Spleen (tissue), 11 donors: Measurements from ENCODE around the gene RBM4B. TPM values are rescaled to one million over a fixed set of nuclear protein-coding genes. Genes with fewer than 3 reads are reported as not detected.

Experiments
- DNase-seq: peaks from one replicate; pipeline ENCODE4 v3.0.0-alpha.2; 2020
- H3K27ac ChIP-seq, 8 donors: fragments of 200-600 bp; sonication (generic) in 7 of 8; 1 replicate in 4 of 8; 2 replicates in 4 of 8; pipeline versions ENCODE4 v1.5.0 to v1.8.0; 2016 to 2021; ENCODE audit warnings: inconsistent platforms in 4 of 8, mild to moderate bottlenecking in 4 of 8, moderate library complexity in 1 of 8
- H3K27me3 ChIP-seq, 7 donors: fragments of 200-600 bp; sonication (generic) in 6 of 7; replicated peaks in 1 of 7; 1 replicate in 4 of 7; 2 replicates in 3 of 7; pipeline versions ENCODE4 v1.5.0 to v1.8.0; 2016 to 2021; ENCODE audit warnings: inconsistent platforms in 3 of 7, mild to moderate bottlenecking in 1 of 7
- H3K36me3 ChIP-seq, 6 donors: fragments of 200-600 bp; sonication (generic) in 5 of 6; 1 replicate in 4 of 6; 2 replicates in 2 of 6; pipeline versions ENCODE4 v1.5.0 to v1.8.0; 2016 to 2021; ENCODE audit warnings: inconsistent platforms in 2 of 6
- H3K4me1 ChIP-seq, 6 donors: fragments of 200-600 bp; sonication (generic) in 5 of 6; 1 replicate in 3 of 6; 2 replicates in 3 of 6; pipeline versions ENCODE4 v1.5.0 to v1.8.0; 2016 to 2021; ENCODE audit warnings: inconsistent platforms in 3 of 6
- H3K4me3 ChIP-seq, 8 donors: fragments of 200-600 bp; sonication (generic) in 7 of 8; 1 replicate in 4 of 8; 2 replicates in 4 of 8; pipeline versions ENCODE4 v1.5.0 to v1.8.0; 2016 to 2021; ENCODE audit warnings: inconsistent platforms in 4 of 8, mild to moderate bottlenecking in 4 of 8, moderate library complexity in 2 of 8
- H3K9me3 ChIP-seq, 8 donors: fragments of 200-600 bp; sonication (generic) in 7 of 8; 1 replicate in 4 of 8; 2 replicates in 4 of 8; pipeline versions ENCODE4 v1.5.0 to v1.8.0; 2016 to 2021; ENCODE audit warnings: inconsistent platforms in 4 of 8
- POLR2A ChIP-seq, 3 donors: fragments of 450-650 bp; IDR thresholded peaks; one replicate each; pipeline ENCODE4 v1.5.1; 2017; ENCODE audit warnings: antibody characterized with exemption in 3 of 3, mild to moderate bottlenecking in 1 of 3
- POLR2AphosphoS5 ChIP-seq, 3 donors: sonication (generic); formaldehyde crosslinking; IDR thresholded peaks; one replicate each; pipeline ENCODE4 v1.5.1; 2017; ENCODE audit warnings: antibody characterized with exemption in 3 of 3
- WGBS, 5 donors: extraction: QIAGEN DNeasy Blood & Tissue Kit in 3 of 5; methylation state at CpG; one replicate each; pipeline versions ENCODE4 v1.1.5 to v1.1.7; 2013 to 2018; 5-methylcytosine and 5-hydroxymethylcytosine counted together
- intact Hi-C: fragments of 100-400 bp; cut with DNase I; formaldehyde crosslinking; loops from one replicate; pipeline ENCODE4 v1.15.0; 2023; ENCODE audit warnings: low total_unique reads
- polyA plus RNA-seq, 3 donors: library from polyadenylated mRNA; stranded (reverse); fragments of 200-250 nt; gene quantifications; one replicate each; pipeline ENCODE4 v1.2.1, GENCODE V29; 2013
- total RNA-seq, 7 donors: library from RNA; depleted of rRNA in 3 of 7; stranded (reverse); fragments of >200 nt in 3 of 7; fragmentation: NEBNext Ultra II Directional in 4 of 7; extraction: Animal tissue kit (Norgen Biotek cat#: 25700) in 4 of 7; gene quantifications; one replicate each; pipeline versions ENCODE4 v1.1.0 to v1.2.1, GENCODE V29; 2016 to 2021
- TF ChIP-seq, protein P1 (sequence below), 11 experiments: fragments of 200-600 bp in 7 of 11; fragments of 450-650 bp in 4 of 11; sonication (generic) in 4 of 11; IDR thresholded peaks in 8 of 11; conservative IDR thresholded peaks in 3 of 11; 1 replicate in 7 of 11; 2 replicates in 4 of 11; pipeline versions ENCODE4 v1.4.0 to v1.8.0; 2016 to 2021; ENCODE audit warnings: antibody characterized with exemption in 11 of 11, inconsistent platforms in 4 of 11, mild to moderate bottlenecking in 1 of 11
- donor health status: healthy with polysubstance abuse.
- donor health status: DM: no; HTN: no; CAD: no; lungs with moderate emphysema.
- donor health status: DM: no; HTN: no; CAD: no.
- donor health status: Bipolar disorder and iron deficiency.
- donor health status: healthy.
- donor health status: DM: no; HTN: no; CAD: no.
- donor health status: DM: yes; HTN: yes; CAD: no.

Gene RBM4B
- total and polyA plus RNA-seq, 10 donors, result 14.8 to 23.0 (median 18.3) TPM

DNA sequence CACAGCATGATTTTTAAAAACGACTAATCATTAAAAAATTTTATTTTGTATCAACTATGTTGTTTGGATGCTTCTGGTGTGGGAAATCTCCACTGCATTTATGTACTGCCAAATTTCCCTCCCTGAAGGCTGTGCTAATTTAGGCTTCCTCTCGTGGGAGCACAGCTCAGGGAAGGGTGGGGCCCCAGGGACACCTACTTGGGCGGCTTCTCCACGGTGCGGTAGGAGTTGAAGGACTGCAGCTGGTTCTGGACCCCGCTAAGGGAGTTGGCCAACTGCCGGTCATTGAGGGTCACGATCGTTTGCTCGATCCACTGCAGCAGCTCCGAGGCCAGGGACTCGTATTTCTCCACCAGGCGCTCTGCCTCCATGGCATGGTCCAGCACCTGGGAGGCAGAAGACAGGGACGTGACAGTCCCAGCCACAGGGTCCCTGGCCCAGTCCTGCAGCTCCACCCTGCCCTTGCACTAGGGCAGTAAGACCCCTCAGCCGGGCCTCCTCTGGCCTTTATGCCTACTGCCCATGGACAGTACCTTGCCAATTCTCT lies 32.8 kb upstream of the RBM4B start:
- DNase-seq, result no peak

DNA sequence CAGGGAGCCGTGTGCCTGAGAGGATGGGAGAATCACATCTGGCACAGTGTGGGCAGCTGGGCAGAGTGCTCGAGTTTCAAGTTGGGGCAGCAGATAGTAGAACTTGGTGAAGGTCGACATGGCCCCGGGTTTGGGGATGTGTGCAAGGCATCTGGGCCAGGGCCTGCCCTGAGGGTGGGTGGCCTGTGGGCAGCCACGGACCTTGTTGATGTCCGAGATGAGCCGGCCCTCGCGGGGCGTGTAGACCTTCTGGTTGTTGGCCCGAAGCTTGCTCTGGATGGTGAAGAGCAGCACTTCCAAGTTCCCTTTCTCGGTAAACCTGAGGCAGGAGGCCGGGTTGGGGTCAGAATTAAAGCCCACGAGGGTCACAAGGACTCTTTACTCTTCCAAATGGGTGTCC lies 31.0 kb upstream of the RBM4B start:
- H3K4me3 ChIP-seq, result no peak overlapping the region
- H3K36me3 ChIP-seq, result no peaks in the 10 kb centered on the region
- no peaks in the 10 kb centered on the region for H3K9me3 ChIP-seq
- DNase-seq, result no peak
- H3K27ac ChIP-seq, result no peak overlapping the region
- TF ChIP-seq POLR2A (IDR thresholded peaks at IDR 0.05), result no peak
- WGBS, 5 donors, result 88 to 95% (median 92%) methylated on average over 14 of the region's 14 CpGs
- H3K27me3 ChIP-seq, result no peaks in the 10 kb centered on the region
- intact Hi-C loops, result no loop called here
- no peaks in the 10 kb centered on the region for H3K4me1 ChIP-seq

More for the DNA sequence above, 32.8 kb upstream of the RBM4B start:
- no peaks in the 10 kb centered on the region for H3K27me3 ChIP-seq
- intact Hi-C loops, result no loop called here
- H3K4me3 ChIP-seq, result no peak overlapping the region
- 63 to 88% (median 78%) methylated on average over 15 of the region's 15 CpGs for WGBS, 5 donors
- no peak for TF ChIP-seq POLR2AphosphoS5 (IDR thresholded peaks at IDR 0.05)
- no peak for TF ChIP-seq POLR2A (IDR thresholded peaks at IDR 0.05)
- TF ChIP-seq, protein P1, sequence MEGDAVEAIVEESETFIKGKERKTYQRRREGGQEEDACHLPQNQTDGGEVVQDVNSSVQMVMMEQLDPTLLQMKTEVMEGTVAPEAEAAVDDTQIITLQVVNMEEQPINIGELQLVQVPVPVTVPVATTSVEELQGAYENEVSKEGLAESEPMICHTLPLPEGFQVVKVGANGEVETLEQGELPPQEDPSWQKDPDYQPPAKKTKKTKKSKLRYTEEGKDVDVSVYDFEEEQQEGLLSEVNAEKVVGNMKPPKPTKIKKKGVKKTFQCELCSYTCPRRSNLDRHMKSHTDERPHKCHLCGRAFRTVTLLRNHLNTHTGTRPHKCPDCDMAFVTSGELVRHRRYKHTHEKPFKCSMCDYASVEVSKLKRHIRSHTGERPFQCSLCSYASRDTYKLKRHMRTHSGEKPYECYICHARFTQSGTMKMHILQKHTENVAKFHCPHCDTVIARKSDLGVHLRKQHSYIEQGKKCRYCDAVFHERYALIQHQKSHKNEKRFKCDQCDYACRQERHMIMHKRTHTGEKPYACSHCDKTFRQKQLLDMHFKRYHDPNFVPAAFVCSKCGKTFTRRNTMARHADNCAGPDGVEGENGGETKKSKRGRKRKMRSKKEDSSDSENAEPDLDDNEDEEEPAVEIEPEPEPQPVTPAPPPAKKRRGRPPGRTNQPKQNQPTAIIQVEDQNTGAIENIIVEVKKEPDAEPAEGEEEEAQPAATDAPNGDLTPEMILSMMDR (IDR thresholded peaks at IDR 0.05 in 8 of 11, conservative IDR thresholded peaks at IDR 0.05 in 3 of 11), result no peak
- H3K27ac ChIP-seq, result no peak overlapping the region
- H3K9me3 ChIP-seq, result no peaks in the 10 kb centered on the region
- H3K4me1 ChIP-seq, result no peaks in the 10 kb centered on the region
- no peaks in the 10 kb centered on the region for H3K36me3 ChIP-seq

DNA sequence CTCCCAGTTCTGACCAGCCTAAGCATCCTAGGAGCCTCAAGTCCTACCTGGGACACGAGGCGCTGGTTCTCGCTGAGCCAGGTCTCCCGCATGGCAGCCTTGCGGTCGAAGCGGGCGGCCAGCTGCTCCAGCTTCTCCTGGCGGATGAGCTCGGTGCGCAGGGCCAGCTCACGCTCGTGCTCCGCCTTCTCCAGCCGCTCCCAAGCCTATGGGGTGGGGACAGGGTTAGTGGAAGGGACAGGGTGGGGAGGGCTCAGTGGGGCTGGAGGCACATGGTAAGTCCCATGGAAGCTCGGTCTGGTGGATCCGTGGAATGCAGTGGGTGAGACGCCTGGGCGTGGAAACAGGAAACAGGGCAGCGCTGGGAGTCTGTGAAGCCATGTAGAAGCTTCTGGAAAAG lies 30.4 kb upstream of the RBM4B start:
- no peak for DNase-seq
- Histone ChIP-seq H3K4me3 (no peak overlapping the region), H3K4me1 (no peaks in the 10 kb centered on the region), H3K36me3 (no peaks in the 10 kb centered on the region), H3K27me3 (no peaks in the 10 kb centered on the region), H3K9me3 (no peaks in the 10 kb centered on the region), H3K27ac (no peak overlapping the region)
- intact Hi-C loops, result no loop called here
- TF ChIP-seq, protein P1 (IDR thresholded peaks at IDR 0.05 in 8 of 11, conservative IDR thresholded peaks at IDR 0.05 in 3 of 11), result no peak
- TF ChIP-seq POLR2A (IDR thresholded peaks at IDR 0.05) (no peak), POLR2AphosphoS5 (IDR thresholded peaks at IDR 0.05) (no peak)
- WGBS, 5 donors, result 89 to 95% (median 92%) methylated on average over 20 of the region's 20 CpGs

DNA sequence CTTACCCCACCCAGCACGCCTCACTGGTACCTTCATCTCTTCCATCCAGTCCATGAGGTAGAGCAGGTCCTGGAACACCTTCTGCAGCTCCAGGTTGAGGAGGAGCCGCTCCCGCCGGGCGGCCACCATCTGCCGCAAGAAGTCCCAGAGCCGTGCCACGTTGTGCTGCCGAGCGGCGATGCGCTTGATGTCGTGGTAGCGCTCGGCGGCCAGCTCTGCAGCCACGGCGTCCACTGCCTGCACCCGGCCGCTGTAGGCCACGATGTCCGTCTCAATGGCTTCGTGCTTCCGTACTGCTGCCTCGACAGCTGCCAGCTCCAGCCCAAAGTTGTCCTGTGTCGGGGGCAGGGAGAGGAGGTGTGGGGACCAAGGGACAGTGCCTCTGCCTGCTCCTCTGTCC lies 29.8 kb upstream of the RBM4B start:
- no peak overlapping the region for H3K4me3 ChIP-seq
- intact Hi-C loops, result no loop called here
- no peak for DNase-seq
- no peaks in the 10 kb centered on the region for H3K36me3 ChIP-seq
- no peaks in the 10 kb centered on the region for H3K4me1 ChIP-seq
- TF ChIP-seq POLR2A (IDR thresholded peaks at IDR 0.05) (no peak), POLR2AphosphoS5 (IDR thresholded peaks at IDR 0.05) (no peak)
- TF ChIP-seq, protein P1 (IDR thresholded peaks at IDR 0.05 in 8 of 11, conservative IDR thresholded peaks at IDR 0.05 in 3 of 11), result no peak
- H3K9me3 ChIP-seq, result no peaks in the 10 kb centered on the region
- no peak overlapping the region for H3K27ac ChIP-seq
- 95 to 99% (median 96%) methylated on average over 24 to 26 of the region's 26 CpGs for WGBS, 5 donors
- no peaks in the 10 kb centered on the region for H3K27me3 ChIP-seq

DNA sequence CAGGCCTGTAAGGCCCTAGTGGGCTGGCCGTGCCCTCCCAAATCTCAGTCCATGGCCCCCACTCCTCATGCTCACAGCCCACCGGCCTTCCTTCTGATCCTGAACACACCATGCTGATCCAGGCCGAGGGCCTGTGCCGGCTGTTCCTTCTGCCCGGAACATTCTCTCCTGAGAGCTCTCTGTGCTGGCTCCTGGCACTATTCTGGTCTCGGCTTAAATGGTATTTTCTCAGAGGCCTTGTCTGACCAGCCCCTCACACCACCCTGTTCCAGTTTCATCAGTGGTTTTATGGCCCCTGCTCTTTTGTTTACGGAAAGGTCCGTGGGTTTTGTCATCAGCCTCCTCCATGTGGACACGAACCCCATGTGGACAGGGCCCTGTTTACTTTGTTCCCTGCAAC lies 29.3 kb upstream of the RBM4B start:
- intact Hi-C loops, result no loop called here
- Histone ChIP-seq H3K27me3 (no peaks in the 10 kb centered on the region), H3K27ac (no peak overlapping the region), H3K9me3 (no peaks in the 10 kb centered on the region), H3K4me3 (no peak overlapping the region), H3K36me3 (no peaks in the 10 kb centered on the region), H3K4me1 (no peaks in the 10 kb centered on the region)
- no peak for DNase-seq
- TF ChIP-seq, protein P1 (IDR thresholded peaks at IDR 0.05 in 8 of 11, conservative IDR thresholded peaks at IDR 0.05 in 3 of 11), result no peak
- TF ChIP-seq POLR2A (IDR thresholded peaks at IDR 0.05), result no peak
- TF ChIP-seq POLR2AphosphoS5 (IDR thresholded peaks at IDR 0.05), result no peak
- 86 to 95% (median 91%) methylated on average over 9 of the region's 9 CpGs for WGBS, 5 donors
